GM12874 (cell line): ENCODE measurements around the gene SBNO1.

ENCODE experiments used
- TF ChIP-seq, protein P1 (sequence below): IDR thresholded peaks from 2 replicates; pipeline ENCODE4 v1.5.1; 2011; ENCODE audit warnings: low read depth, mild to moderate bottlenecking, control low read depth, low read length, moderate library complexity; ENCODE audit not compliant: insufficient read depth

Gene SBNO1

DNA sequence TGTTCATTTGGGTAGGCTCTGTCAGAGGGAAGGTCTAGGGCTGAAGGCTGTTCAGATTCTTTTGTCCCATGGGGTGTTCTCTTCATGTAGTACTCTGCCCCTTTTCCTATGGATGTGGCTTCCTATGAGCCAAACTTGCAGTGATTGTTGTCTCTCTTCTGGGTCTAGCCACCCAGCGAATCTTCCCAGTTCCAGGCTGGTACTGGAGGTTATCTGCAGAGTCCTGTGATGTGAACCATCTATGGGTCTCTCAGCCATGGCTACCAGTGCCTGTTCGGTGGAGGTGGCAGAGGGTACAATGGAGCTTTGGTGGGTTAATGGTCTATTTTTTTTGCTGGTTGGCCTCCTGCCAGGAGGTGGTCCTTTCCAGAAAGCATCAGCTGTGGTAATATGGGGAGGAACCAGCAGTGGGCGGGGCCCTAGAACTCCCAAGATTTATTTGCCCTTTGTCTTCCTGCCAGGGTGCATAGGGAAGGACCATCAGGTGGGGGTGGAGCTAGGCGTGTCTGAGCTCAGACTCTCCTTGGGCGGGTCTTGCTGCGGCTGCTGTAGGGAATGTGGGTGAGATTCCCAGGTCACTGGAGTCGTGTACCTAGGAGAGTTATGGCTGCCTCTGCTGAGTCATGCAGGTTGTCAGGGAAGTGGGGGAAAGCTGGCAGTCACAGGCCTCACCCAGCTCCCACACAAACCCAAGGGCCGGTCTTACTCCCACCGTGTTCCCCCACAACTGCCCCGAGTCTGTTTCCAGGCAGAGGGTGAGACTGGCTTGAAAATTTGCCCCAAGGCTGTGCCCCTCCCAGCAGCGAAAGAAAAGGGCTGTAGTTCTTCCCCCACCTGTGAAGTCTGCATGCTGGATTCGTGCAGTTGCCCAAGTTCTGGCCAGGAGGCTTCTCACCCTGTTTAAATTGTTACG lies 113.9 kb downstream of the SBNO1 start:
- TF ChIP-seq, protein P1, sequence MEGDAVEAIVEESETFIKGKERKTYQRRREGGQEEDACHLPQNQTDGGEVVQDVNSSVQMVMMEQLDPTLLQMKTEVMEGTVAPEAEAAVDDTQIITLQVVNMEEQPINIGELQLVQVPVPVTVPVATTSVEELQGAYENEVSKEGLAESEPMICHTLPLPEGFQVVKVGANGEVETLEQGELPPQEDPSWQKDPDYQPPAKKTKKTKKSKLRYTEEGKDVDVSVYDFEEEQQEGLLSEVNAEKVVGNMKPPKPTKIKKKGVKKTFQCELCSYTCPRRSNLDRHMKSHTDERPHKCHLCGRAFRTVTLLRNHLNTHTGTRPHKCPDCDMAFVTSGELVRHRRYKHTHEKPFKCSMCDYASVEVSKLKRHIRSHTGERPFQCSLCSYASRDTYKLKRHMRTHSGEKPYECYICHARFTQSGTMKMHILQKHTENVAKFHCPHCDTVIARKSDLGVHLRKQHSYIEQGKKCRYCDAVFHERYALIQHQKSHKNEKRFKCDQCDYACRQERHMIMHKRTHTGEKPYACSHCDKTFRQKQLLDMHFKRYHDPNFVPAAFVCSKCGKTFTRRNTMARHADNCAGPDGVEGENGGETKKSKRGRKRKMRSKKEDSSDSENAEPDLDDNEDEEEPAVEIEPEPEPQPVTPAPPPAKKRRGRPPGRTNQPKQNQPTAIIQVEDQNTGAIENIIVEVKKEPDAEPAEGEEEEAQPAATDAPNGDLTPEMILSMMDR, result no peak

DNA sequence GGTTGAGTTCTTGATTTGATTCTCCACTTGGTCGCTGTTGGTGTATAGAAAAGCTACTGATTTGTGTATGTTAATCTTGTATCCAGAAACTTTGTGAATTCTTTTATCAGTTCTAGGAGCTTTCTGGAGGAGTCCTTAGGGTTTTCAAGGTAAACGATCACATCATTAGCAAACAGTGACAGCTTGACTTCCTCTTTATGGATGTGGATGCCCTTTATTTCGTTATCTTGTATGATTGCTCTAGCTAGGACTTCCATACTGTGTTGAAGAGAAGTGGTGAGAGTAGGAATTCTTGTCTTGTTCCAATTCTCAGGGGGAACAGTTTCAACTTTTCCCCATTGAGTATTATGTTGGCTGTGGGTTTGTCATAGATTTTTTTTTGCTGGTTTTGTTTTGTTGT lies 119.0 kb downstream of the SBNO1 start:
- TF ChIP-seq, protein P1, result no peak

DNA sequence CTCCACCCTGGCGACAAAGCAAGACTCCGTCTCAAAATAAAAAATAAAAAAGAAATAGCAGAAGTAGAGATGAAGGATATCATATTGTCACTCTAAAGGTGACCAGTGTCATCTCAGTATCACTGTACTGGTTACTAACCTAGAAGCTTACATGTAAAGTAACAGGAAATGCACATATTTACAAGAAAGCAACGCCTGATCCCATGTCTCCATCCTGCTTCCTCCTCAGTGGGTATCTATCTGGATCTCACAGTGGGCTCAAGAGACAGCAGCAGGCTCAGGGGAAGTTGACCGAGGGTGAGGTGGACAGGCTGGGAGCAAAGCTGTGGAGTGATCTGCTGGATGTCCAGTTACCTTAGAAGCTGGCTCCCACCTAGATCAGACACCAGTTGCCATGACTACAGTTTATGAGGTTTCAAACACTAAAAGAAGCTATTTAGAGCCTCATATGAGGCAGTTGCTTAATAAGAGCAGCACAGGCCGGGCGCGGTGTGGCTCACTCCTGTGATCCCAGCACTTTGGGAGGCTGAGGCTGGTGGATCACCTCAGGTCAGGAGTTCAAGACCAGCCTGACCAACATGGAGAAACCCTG lies 120.9 kb downstream of the SBNO1 start:
- TF ChIP-seq, protein P1, result no peak

DNA sequence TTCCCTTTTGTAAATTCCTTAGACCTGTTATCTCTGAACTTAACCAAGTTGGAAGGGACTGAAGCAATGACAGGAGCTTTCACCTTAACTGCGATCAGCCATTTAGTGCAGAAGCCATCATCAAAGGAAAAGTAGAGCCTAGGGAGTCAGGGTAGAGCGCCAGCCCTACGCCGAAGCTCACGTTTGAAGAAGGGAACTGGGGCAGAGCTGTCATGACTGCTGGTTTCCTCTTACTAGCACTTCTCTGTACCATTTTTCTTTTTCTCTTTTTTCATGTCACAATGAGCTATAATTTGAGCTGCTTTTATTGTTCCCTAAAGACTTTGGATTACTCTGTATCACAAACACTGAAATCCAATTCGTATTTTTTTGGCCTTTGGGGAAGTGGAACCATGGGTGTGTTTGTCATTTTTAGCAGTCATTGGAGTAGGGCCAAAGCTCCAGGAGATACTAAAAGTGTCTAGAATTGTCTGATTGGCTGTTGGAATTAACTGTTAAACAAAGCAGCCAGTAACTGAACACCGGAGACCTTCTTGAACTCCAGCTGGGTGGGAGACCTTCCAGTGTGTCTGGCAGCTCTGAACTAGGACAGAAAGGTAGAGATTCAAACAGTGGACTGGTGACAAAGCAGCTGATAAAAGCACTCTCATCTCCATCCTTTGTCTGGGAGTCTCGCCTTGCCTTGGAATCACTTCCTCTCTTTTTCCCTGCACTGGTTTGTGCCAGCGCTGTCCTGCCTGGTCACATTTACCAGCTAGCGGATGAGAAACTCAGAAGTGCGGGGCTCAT lies 122.3 kb downstream of the SBNO1 start:
- TF ChIP-seq, protein P1, result no peak
